H1 (cell line): Measurements from ENCODE around the gene PSMB3.

Experiments
- CHD2 ChIP-seq: IDR thresholded peaks from 2 replicates; pipeline ENCODE4 v1.6.1; 2012; ENCODE audit warnings: low read length, improper control_type of control experiment
- EZH2 ChIP-seq: fragments of 200-600 bp; sonication (generic); IDR thresholded peaks from 2 replicates; pipeline ENCODE4 v1.7.1; 2012; ENCODE audit warnings: low read depth, mild to moderate bottlenecking, moderate library complexity, low read length, inconsistent platforms; ENCODE audit not compliant: severe bottlenecking
- GABPA ChIP-seq: IDR thresholded peaks from 2 replicates; pipeline ENCODE4 v1.6.1; 2011; ENCODE audit warnings: mild to moderate bottlenecking, low read length, moderate library complexity, borderline replicate concordance; ENCODE audit not compliant: insufficient read depth
- HDAC2 ChIP-seq, 2 experiments: fragments of 300-600 bp in 1 of 2; sonication (generic) in 1 of 2; IDR thresholded peaks; 2 replicates each; pipeline ENCODE4 v1.6.1; 2011 to 2012; ENCODE audit warnings: low read depth in 2 of 2, low read length in 2 of 2, mild to moderate bottlenecking in 2 of 2, moderate library complexity in 2 of 2, borderline replicate concordance in 1 of 2, inconsistent platforms in 1 of 2
- JUN ChIP-seq: IDR thresholded peaks from 2 replicates; pipeline ENCODE4 v1.6.1; 2011; ENCODE audit warnings: low read depth, mild to moderate bottlenecking, improper control_type of control experiment, low read length
- POLR2A ChIP-seq, 2 experiments: IDR thresholded peaks; 1 replicate in 1 of 2; 2 replicates in 1 of 2; pipeline ENCODE4 v1.6.1; 2011; ENCODE audit warnings: low read depth in 2 of 2, low read length in 2 of 2, mild to moderate bottlenecking in 2 of 2; ENCODE audit errors: control extremely low read depth in 1 of 2
- POLR2AphosphoS5 ChIP-seq: IDR thresholded peaks from 2 replicates; pipeline ENCODE4 v1.6.1; 2011; ENCODE audit warnings: low read depth, low read length
- TEAD4 ChIP-seq: IDR thresholded peaks from 2 replicates; pipeline ENCODE4 v1.6.1; 2012; ENCODE audit warnings: low read depth, low read length, inconsistent platforms, mixed read lengths
- YY1 ChIP-seq: IDR thresholded peaks from 2 replicates; pipeline ENCODE4 v1.6.1; 2011; ENCODE audit warnings: low read depth, mild to moderate bottlenecking, low read length
- TF ChIP-seq, protein P1 (sequence below), 3 experiments: IDR thresholded peaks; 1 replicate in 2 of 3; 2 replicates in 1 of 3; pipeline versions ENCODE4 v1.5.1 to v1.6.1; 2011; ENCODE audit warnings: low read length in 3 of 3, mild to moderate bottlenecking in 3 of 3, inconsistent platforms in 2 of 3, low read depth in 1 of 3, moderate library complexity in 1 of 3; ENCODE audit not compliant: insufficient read depth in 1 of 3; ENCODE audit errors: control extremely low read depth in 1 of 3
- TF ChIP-seq, protein P2 (sequence below): IDR thresholded peaks from 2 replicates; pipeline ENCODE4 v1.6.1; 2011; ENCODE audit warnings: low read depth, mild to moderate bottlenecking, low read length; ENCODE audit not compliant: insufficient read depth
- TF ChIP-seq, protein P3 (sequence below): IDR thresholded peaks from 2 replicates; pipeline ENCODE4 v1.6.1; 2012; ENCODE audit warnings: inconsistent platforms

DNA sequence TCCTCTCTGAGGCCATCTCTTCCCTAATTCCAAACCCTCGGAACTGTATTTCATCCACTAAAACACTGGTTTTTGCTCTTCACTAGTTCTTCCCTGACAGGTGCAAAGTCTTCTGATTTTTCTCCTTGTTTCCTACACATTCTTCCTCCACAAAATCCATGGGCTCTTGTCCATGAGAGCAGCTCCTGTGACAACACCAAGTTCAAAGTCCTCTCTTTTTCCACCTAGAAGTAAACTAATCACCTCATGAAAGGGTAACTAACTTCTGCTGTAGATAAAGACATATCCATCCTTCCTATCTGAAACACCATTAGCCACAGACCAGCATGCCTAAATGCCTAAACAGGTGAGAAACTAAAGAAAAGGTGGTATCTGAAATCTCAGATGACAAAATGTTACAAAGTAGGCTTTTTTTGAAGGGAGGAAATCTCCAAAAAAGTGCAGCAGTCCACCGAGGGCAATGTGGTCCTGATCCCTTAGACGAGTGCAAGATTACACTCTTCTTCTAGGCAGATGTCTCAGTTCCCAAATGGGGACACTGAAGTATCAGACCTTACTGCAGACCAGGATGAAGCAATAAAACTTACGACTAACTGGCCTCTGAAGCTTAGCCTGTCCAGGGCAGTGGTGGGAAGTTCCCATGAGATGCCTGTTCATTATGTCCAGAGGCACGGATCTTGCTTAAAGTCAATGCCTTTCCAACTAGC is 44.1 kb downstream of the PSMB3 start:
- TF ChIP-seq, protein P1, sequence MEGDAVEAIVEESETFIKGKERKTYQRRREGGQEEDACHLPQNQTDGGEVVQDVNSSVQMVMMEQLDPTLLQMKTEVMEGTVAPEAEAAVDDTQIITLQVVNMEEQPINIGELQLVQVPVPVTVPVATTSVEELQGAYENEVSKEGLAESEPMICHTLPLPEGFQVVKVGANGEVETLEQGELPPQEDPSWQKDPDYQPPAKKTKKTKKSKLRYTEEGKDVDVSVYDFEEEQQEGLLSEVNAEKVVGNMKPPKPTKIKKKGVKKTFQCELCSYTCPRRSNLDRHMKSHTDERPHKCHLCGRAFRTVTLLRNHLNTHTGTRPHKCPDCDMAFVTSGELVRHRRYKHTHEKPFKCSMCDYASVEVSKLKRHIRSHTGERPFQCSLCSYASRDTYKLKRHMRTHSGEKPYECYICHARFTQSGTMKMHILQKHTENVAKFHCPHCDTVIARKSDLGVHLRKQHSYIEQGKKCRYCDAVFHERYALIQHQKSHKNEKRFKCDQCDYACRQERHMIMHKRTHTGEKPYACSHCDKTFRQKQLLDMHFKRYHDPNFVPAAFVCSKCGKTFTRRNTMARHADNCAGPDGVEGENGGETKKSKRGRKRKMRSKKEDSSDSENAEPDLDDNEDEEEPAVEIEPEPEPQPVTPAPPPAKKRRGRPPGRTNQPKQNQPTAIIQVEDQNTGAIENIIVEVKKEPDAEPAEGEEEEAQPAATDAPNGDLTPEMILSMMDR (IDR thresholded peaks at IDR 0.05; ENCODE audit: control extremely low read depth in 1 of 3, insufficient read depth in 1 of 3, low read depth in 1 of 3, low read length in 3 of 3): no peak
- TF ChIP-seq POLR2A (IDR thresholded peaks at IDR 0.05; ENCODE audit: control extremely low read depth in 1 of 2, low read depth in 2 of 2, low read length in 2 of 2) (no peak), CHD2 (no peak), EZH2 (no peak), POLR2AphosphoS5 (no peak), YY1 (no peak), HDAC2 (IDR thresholded peaks at IDR 0.05; ENCODE audit: borderline replicate concordance in 1 of 2, low read depth in 2 of 2, low read length in 2 of 2) (no peak), GABPA (no peak), TEAD4 (no peak), JUN (no peak)
- TF ChIP-seq, protein P2, sequence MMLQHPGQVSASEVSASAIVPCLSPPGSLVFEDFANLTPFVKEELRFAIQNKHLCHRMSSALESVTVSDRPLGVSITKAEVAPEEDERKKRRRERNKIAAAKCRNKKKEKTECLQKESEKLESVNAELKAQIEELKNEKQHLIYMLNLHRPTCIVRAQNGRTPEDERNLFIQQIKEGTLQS: no peak
- TF ChIP-seq, protein P3, sequence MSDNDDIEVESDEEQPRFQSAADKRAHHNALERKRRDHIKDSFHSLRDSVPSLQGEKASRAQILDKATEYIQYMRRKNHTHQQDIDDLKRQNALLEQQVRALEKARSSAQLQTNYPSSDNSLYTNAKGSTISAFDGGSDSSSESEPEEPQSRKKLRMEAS: no peak
